H7 (cell line): ENCODE measurements around the gene EHMT1. TPM values are rescaled to one million over a fixed set of nuclear protein-coding genes. Genes with fewer than 3 reads are reported as not detected.

Experiments used
- DNase-seq: peaks from one replicate; pipeline ENCODE4 v3.0.0; 2012
- H3K27me3 ChIP-seq: 2 replicates; pipeline ENCODE4 v1.6.0; 2011; ENCODE audit warnings: mild to moderate bottlenecking, low read length; ENCODE audit not compliant: control insufficient read depth, insufficient read depth
- H3K36me3 ChIP-seq: replicated peaks from 2 replicates; pipeline ENCODE4 v1.5.1; 2011; ENCODE audit warnings: low read length; ENCODE audit not compliant: control insufficient read depth, insufficient read depth
- H3K4me3 ChIP-seq: 2 replicates; pipeline ENCODE4 v1.5.1; 2011; ENCODE audit warnings: low read depth, mild to moderate bottlenecking, control low read depth, low read length, moderate library complexity; ENCODE audit not compliant: insufficient read depth
- total RNA-seq: library from RNA; depleted of rRNA; stranded (reverse); fragments of >200 nt; shearing (Covaris generic); gene quantifications from 2 replicates; pipeline ENCODE4 v1.2.3, GENCODE V29; 2014

Gene EHMT1
- total RNA-seq, 1 experiment from 2014 or later, result 89.6 TPM

GRCh38 chr9:137738703-137739102 lies 119.9 kb downstream of the EHMT1 start:
- DNase-seq, result no peak
- Histone ChIP-seq H3K4me3 (no peak overlapping the region), H3K36me3 (peaks cover 5% of the 10 kb centered on the region; the same call in 1 of the 2 replicates), H3K27me3 (no peaks in the 10 kb centered on the region)

- no peak for DNase-seq
- H3K4me3 ChIP-seq, result no peak overlapping the region
- peaks cover 8% of the 10 kb centered on the region for H3K36me3 ChIP-seq
- no peaks in the 10 kb centered on the region for H3K27me3 ChIP-seq
Observed at GRCh38 chr9:137739371-137740309, 120.8 kb downstream of the EHMT1 start.

GRCh38 chr9:137740312-137740711 lies 121.5 kb downstream of the EHMT1 start:
- peaks cover 8% of the 10 kb centered on the region for H3K36me3 ChIP-seq
- H3K4me3 ChIP-seq, result no peak overlapping the region
- DNase-seq, result peak; percentile 68
- H3K27me3 ChIP-seq, result no peaks in the 10 kb centered on the region

- no peaks in the 10 kb centered on the region for H3K27me3 ChIP-seq
- no peak for DNase-seq
- peaks cover 10% of the 10 kb centered on the region for H3K36me3 ChIP-seq
- H3K4me3 ChIP-seq, result no peak overlapping the region
Observed at GRCh38 chr9:137741330-137741729, 122.5 kb downstream of the EHMT1 start.

- Histone ChIP-seq H3K36me3 (peaks cover 11% of the 10 kb centered on the region), H3K27me3 (no peaks in the 10 kb centered on the region), H3K4me3 (no peak overlapping the region)
- no peak for DNase-seq
Observed at GRCh38 chr9:137742698-137743097, 123.9 kb downstream of the EHMT1 start.

- DNase-seq, result no peak
- Histone ChIP-seq H3K27me3 (no peaks in the 10 kb centered on the region), H3K4me3 (no peak overlapping the region), H3K36me3 (peaks cover 13% of the 10 kb centered on the region)
Observed at GRCh38 chr9:137743695-137744094, 124.9 kb downstream of the EHMT1 start.

- DNase-seq, result no peak
- Histone ChIP-seq H3K27me3 (no peaks in the 10 kb centered on the region), H3K4me3 (no peak overlapping the region), H3K36me3 (peaks cover 14% of the 10 kb centered on the region)
Observed at GRCh38 chr9:137744632-137745183, 125.9 kb downstream of the EHMT1 start.

- DNase-seq, result peak; percentile 82
- no peaks in the 10 kb centered on the region for H3K27me3 ChIP-seq
- H3K36me3 ChIP-seq, result peaks cover 14% of the 10 kb centered on the region
- no peak overlapping the region for H3K4me3 ChIP-seq
Observed at GRCh38 chr9:137745541-137745991, 126.8 kb downstream of the EHMT1 start.

- H3K36me3 ChIP-seq, result peaks cover 18% of the 10 kb centered on the region
- H3K27me3 ChIP-seq, result no peaks in the 10 kb centered on the region
- no peak overlapping the region for H3K4me3 ChIP-seq
- no peak for DNase-seq
Observed at GRCh38 chr9:137748311-137748710, 129.5 kb downstream of the EHMT1 start.

GRCh38 chr9:137748741-137749140 lies 129.9 kb downstream of the EHMT1 start:
- Histone ChIP-seq H3K4me3 (no peak overlapping the region), H3K36me3 (peaks cover 16% of the 10 kb centered on the region), H3K27me3 (no peaks in the 10 kb centered on the region)
- no peak for DNase-seq

GRCh38 chr9:137749511-137749910 lies 130.7 kb downstream of the EHMT1 start:
- Histone ChIP-seq H3K27me3 (no peaks in the 10 kb centered on the region), H3K4me3 (no peak overlapping the region), H3K36me3 (peaks cover 13% of the 10 kb centered on the region)
- no peak for DNase-seq

GRCh38 chr9:137750007-137750406 lies 131.2 kb downstream of the EHMT1 start:
- H3K36me3 ChIP-seq, result peaks cover 15% of the 10 kb centered on the region
- no peak for DNase-seq
- H3K4me3 ChIP-seq, result no peak overlapping the region
- H3K27me3 ChIP-seq, result no peaks in the 10 kb centered on the region

- H3K36me3 ChIP-seq, result peaks cover 16% of the 10 kb centered on the region
- H3K4me3 ChIP-seq, result no peak overlapping the region
- H3K27me3 ChIP-seq, result no peaks in the 10 kb centered on the region
- DNase-seq, result no peak
Observed at GRCh38 chr9:137750566-137750965, 131.8 kb downstream of the EHMT1 start.

- DNase-seq, result no peak
- H3K4me3 ChIP-seq, result no peak overlapping the region
- peaks cover 14% of the 10 kb centered on the region for H3K36me3 ChIP-seq
- no peaks in the 10 kb centered on the region for H3K27me3 ChIP-seq
Observed at GRCh38 chr9:137751616-137752015, 132.8 kb downstream of the EHMT1 start.

GRCh38 chr9:137752426-137752825 lies 133.6 kb downstream of the EHMT1 start:
- H3K4me3 ChIP-seq, result no peak overlapping the region
- H3K36me3 ChIP-seq, result peaks cover 13% of the 10 kb centered on the region
- no peak for DNase-seq
- H3K27me3 ChIP-seq, result no peaks in the 10 kb centered on the region
